Erythroblast (primary cell): Measurements from ENCODE around the gene RENBP.

ENCODE experiments used
- GATA1 ChIP-seq: IDR thresholded peaks from 2 replicates; pipeline ENCODE4 v1.6.1; 2011; ENCODE audit warnings: low read depth, mild to moderate bottlenecking, control low read depth, low read length, moderate library complexity
- POLR2A ChIP-seq: IDR thresholded peaks from 2 replicates; pipeline ENCODE4 v1.6.1; 2011; ENCODE audit warnings: mild to moderate bottlenecking, low read length

DNA sequence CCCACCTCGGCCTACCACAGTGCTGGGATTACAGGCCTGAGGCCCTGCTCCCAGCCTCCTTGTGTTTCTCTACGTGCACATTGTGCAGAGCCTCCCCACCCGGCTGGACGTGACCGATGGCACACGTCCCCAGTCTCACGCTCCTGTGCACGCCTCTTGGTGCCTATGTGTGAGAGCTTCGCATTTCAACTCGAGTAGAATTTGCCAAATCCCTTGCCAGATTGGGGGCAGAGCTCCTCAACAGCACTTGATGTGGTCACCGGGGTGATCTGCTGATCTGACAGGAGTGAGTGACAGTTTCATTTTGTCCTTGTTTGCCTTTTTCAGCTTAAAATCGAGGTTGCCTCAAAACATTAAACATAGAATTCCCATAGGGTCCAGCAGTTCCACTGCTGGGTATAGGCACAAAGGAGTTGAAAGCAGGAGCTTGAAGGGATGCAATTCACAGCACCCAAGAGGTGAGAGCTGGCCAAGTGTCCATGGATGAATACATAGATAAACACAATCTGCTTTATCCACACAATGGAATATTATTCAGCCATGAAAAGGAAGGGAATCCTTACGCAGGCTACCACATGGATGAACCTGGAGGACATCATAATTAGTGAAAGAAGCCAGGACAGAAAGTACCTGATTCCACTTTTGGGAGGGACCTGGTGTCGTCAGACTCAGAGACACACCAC is 45.7 kb upstream of the RENBP start:
- no peak for TF ChIP-seq POLR2A
- TF ChIP-seq GATA1 = no peak
